Activated T-cell treated with anti-CD3 and anti-CD28 coated beads, Interleukin-2, amount 50 U/mL, for 48 hours (primary cell): ENCODE measurements around the gene FBXL7.

Experiments
- DNase-seq, 2 experiments: peaks; one replicate each; pipeline ENCODE4 v3.0.0-alpha.2; 2020

FBXL7 gene

GRCh38 chr5:15584528-15584927, 84.5 kb downstream of the FBXL7 start:
- no peak for DNase-seq

- DNase-seq, result no peak
Measured at GRCh38 chr5:15585128-15585527, 85.1 kb downstream of the FBXL7 start.

- no peak for DNase-seq
Measured at GRCh38 chr5:15585841-15586591, 86.0 kb downstream of the FBXL7 start.

GRCh38 chr5:15587916-15588315, 87.9 kb downstream of the FBXL7 start:
- no peak for DNase-seq

DNA sequence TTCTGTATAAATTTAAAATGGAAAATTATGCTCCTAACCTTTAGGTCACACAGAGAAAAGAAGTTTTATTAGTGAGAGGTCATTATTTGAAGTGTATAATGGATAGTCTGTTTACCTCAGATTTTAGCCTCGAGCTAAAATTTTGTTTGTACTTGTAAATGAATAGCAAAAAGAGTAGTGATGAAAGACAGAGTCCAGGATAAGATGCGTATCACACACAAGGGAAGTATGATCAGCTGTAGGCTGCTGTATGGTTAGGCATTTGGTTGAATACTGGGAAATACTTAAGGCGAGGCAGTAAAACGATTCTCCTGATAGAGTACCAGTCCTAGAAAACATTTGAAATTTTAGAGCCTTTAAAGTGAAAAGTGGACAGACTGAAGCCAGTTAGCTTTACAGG, 92.7 kb downstream of the FBXL7 start:
- no peak for DNase-seq

- no peak for DNase-seq
Measured at GRCh38 chr5:15594977-15595568, 95.1 kb downstream of the FBXL7 start.

GRCh38 chr5:15595929-15596328, 95.9 kb downstream of the FBXL7 start:
- no peak for DNase-seq

DNA sequence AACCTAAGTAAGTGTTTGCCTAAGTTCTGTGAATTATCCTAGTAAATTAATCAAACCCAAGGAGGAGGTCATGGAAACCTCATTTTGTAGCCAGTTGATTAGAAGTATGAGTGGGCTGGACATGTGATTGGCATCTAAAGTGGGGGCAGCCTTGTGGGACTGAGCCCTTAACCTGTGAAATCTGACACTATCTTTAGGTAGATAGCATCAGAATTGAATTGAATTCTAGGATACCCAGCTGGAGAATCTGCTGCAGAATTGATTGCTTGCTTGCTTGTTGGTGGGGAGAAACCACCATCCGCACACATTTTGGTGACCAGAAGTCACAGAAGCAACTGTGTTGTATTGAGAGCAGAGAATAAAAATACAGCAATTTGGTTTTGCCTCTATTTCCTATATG, 97.0 kb downstream of the FBXL7 start:
- DNase-seq, result no peak

DNA sequence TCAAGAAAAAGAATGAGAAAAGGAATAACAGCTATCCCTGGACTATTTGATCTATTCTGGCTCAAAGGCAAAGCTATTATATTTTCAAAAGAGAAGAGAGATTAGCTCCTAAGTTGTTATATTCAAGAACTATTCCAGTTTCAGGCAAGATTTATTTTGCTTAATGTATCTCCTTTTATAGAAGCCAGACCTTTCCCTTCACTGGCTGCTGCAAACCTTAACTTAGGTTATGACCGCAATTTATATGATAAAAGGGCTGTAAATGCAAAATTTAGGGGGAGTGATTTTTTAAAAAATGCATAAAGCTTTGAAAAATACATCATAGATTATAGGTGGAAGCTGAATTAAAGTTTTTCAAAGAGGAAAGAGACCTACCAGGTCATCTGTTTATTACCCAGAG, 97.8 kb downstream of the FBXL7 start:
- no peak for DNase-seq

- DNase-seq, result peak; percentile 16 to 17
Measured at GRCh38 chr5:15598294-15598902, 98.4 kb downstream of the FBXL7 start.

GRCh38 chr5:15600035-15600434, 100.1 kb downstream of the FBXL7 start:
- DNase-seq, result no peak

- no peak for DNase-seq
Measured at GRCh38 chr5:15601274-15601673, 101.3 kb downstream of the FBXL7 start.

- no peak for DNase-seq
Measured at GRCh38 chr5:15601853-15602252, 101.9 kb downstream of the FBXL7 start.

GRCh38 chr5:15604986-15605385, 105.0 kb downstream of the FBXL7 start:
- no peak for DNase-seq

- DNase-seq, result no peak
Measured at GRCh38 chr5:15606197-15606596, 106.2 kb downstream of the FBXL7 start.

DNA sequence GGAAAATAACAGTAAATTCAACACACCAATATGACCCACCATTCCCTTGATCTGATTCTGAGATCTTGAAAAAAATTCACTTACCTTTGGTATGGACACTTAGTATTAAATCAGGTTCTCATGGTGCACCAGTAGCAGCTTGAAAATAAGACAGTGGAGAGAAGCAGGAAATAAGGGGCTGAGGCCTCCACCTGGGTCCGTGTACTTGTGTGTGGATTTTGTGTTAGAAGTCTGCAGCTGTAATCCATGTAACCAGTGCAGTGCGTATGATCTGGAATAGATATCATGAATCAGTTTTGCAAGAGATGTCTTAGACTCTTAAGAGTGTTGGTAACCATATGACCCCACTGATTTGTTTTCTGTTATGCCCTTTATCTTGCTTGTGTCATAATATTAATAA, 107.1 kb downstream of the FBXL7 start:
- no peak for DNase-seq

GRCh38 chr5:15609076-15609725, 109.2 kb downstream of the FBXL7 start:
- DNase-seq, result no peak

DNA sequence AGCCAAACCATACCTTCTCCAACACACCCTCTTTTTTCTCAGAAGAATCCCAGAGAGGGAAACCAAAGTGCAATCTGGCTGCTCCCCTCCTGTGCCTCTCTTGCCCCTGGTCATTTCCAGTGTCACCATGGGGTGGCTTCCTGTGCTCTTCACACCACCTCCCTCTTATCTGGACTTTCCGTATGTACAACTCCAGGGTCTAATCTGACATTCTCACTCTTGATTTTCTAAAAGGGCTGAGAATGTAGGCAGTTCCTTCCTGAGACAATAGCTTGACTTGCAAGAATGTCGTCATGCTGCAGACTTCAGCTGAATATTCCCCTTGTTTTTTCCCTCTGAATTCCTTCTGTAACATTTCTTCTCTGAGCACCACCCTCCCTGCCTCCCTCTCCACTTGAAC, 110.2 kb downstream of the FBXL7 start:
- DNase-seq, result no peak

GRCh38 chr5:15611008-15611407, 111.0 kb downstream of the FBXL7 start:
- no peak for DNase-seq

GRCh38 chr5:15612915-15613635, 113.1 kb downstream of the FBXL7 start:
- no peak for DNase-seq

GRCh38 chr5:15614679-15615078, 114.7 kb downstream of the FBXL7 start:
- DNase-seq, result no peak

- DNase-seq, result no peak
Measured at GRCh38 chr5:15615859-15616258, 115.9 kb downstream of the FBXL7 start.

DNA sequence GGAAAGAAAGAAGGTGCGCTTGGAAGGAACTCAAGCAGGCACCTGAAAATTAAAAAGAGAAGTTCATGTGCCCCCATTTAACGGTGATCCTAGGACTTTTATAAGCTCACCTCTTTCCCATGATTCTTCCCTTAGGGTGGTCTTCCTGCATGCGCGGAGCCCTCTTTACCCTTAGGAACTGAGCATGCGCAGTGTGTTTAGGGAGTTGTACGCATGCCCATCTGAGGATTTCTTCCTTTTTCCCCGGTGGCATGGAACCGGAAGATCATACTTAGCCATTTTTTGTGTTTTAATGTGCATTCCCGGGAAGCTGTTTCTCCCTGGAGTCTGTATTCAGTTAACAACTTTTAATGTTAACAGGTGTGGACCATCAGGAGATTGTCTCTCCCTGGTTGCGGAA, 119.0 kb downstream of the FBXL7 start:
- no peak for DNase-seq
